ENCODE measurements around the gene PCDH9.
"Not testable (repeated sequence)": the region's sequence is repeated elsewhere in the genome, so short reads cannot be mapped to it uniquely, and the experiment has no call there.

The PCDH9 gene

GRCh38 chr13:66914155-66914554, 316.0 kb downstream of the PCDH9 start:
- no peaks in the 10 kb centered on the region for H3K4me1 ChIP-seq (ENCODE audit: control insufficient read depth, insufficient read depth, low read length)
- no peaks in the 10 kb centered on the region for H3K27me3 ChIP-seq (ENCODE audit: control insufficient read depth, insufficient read depth, low read length)
- no peak overlapping the region for H3K9ac ChIP-seq (ENCODE audit: low read depth, low read length)
- no peaks in the 10 kb centered on the region for H3K9me3 ChIP-seq (ENCODE audit: control insufficient read depth, insufficient read depth, low read length)
- no peak overlapping the region for H3K4me3 ChIP-seq (ENCODE audit: low read depth, low read length)
- H3K36me3 ChIP-seq (ENCODE audit: control insufficient read depth, insufficient read depth, low read length): no peaks in the 10 kb centered on the region

- H3K27me3 ChIP-seq (ENCODE audit: control insufficient read depth, insufficient read depth, low read length): no peaks in the 10 kb centered on the region
- no peaks in the 10 kb centered on the region for H3K36me3 ChIP-seq (ENCODE audit: control insufficient read depth, insufficient read depth, low read length)
- H3K4me1 ChIP-seq (ENCODE audit: control insufficient read depth, insufficient read depth, low read length): no peaks in the 10 kb centered on the region
- H3K4me3 ChIP-seq (ENCODE audit: low read depth, low read length): no peak overlapping the region
- no peak overlapping the region for H3K9ac ChIP-seq (ENCODE audit: low read depth, low read length)
- H3K9me3 ChIP-seq (ENCODE audit: control insufficient read depth, insufficient read depth, low read length): no peaks in the 10 kb centered on the region
These were observed 318.7 kb downstream of the PCDH9 start for GRCh38 chr13:66911411-66911939.

DNA sequence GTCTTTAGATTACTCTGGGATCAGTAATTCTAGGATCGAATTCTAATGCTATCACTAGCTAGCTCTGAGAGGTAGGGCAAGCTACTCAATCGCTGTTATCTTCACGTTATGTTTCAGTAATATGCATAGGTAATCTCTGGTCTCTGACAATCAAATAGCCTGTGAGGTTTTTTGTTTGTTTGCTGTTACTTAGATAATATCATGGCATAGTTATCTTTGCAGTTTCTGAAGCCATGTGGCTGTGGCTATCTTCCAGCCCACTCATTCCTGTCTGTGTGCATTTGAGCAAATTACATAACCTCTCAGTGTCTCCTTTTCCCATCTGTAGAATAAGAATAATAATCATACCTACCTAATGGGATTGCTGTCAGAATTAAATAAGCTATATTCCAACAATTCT, 330.2 kb downstream of the PCDH9 start:
- Histone ChIP-seq H3K36me3 (ENCODE audit: control insufficient read depth, insufficient read depth, low read length) (no peaks in the 10 kb centered on the region), H3K9ac (ENCODE audit: low read depth, low read length) (no peak overlapping the region), H3K27me3 (ENCODE audit: control insufficient read depth, insufficient read depth, low read length) (no peaks in the 10 kb centered on the region), H3K4me3 (ENCODE audit: low read depth, low read length) (no peak overlapping the region), H3K4me1 (ENCODE audit: control insufficient read depth, insufficient read depth, low read length) (no peaks in the 10 kb centered on the region), H3K9me3 (ENCODE audit: control insufficient read depth, insufficient read depth, low read length) (no peaks in the 10 kb centered on the region)

GRCh38 chr13:66896933-66897332, 333.2 kb downstream of the PCDH9 start:
- Histone ChIP-seq H3K27me3 (ENCODE audit: control insufficient read depth, insufficient read depth, low read length) (no peaks in the 10 kb centered on the region), H3K4me3 (ENCODE audit: low read depth, low read length) (no peak overlapping the region), H3K9ac (ENCODE audit: low read depth, low read length) (no peak overlapping the region), H3K4me1 (ENCODE audit: control insufficient read depth, insufficient read depth, low read length) (no peaks in the 10 kb centered on the region), H3K9me3 (ENCODE audit: control insufficient read depth, insufficient read depth, low read length) (no peaks in the 10 kb centered on the region), H3K36me3 (ENCODE audit: control insufficient read depth, insufficient read depth, low read length) (no peaks in the 10 kb centered on the region)

GRCh38 chr13:66895780-66896179, 334.4 kb downstream of the PCDH9 start:
- Histone ChIP-seq H3K4me3 (ENCODE audit: low read depth, low read length) (no peak overlapping the region), H3K4me1 (ENCODE audit: control insufficient read depth, insufficient read depth, low read length) (no peaks in the 10 kb centered on the region), H3K27me3 (ENCODE audit: control insufficient read depth, insufficient read depth, low read length) (no peaks in the 10 kb centered on the region), H3K9me3 (ENCODE audit: control insufficient read depth, insufficient read depth, low read length) (no peaks in the 10 kb centered on the region), H3K9ac (ENCODE audit: low read depth, low read length) (no peak overlapping the region), H3K36me3 (ENCODE audit: control insufficient read depth, insufficient read depth, low read length) (no peaks in the 10 kb centered on the region)

- Histone ChIP-seq H3K36me3 (ENCODE audit: control insufficient read depth, insufficient read depth, low read length) (no peaks in the 10 kb centered on the region), H3K9ac (ENCODE audit: low read depth, low read length) (no peak overlapping the region), H3K9me3 (ENCODE audit: control insufficient read depth, insufficient read depth, low read length) (no peaks in the 10 kb centered on the region), H3K4me3 (ENCODE audit: low read depth, low read length) (no peak overlapping the region), H3K27me3 (ENCODE audit: control insufficient read depth, insufficient read depth, low read length) (no peaks in the 10 kb centered on the region), H3K4me1 (ENCODE audit: control insufficient read depth, insufficient read depth, low read length) (no peaks in the 10 kb centered on the region)
These were observed 334.8 kb downstream of the PCDH9 start for GRCh38 chr13:66895320-66895719.

GRCh38 chr13:66888698-66889097, 341.4 kb downstream of the PCDH9 start:
- H3K36me3 ChIP-seq (ENCODE audit: control insufficient read depth, insufficient read depth, low read length): no peaks in the 10 kb centered on the region

DNA sequence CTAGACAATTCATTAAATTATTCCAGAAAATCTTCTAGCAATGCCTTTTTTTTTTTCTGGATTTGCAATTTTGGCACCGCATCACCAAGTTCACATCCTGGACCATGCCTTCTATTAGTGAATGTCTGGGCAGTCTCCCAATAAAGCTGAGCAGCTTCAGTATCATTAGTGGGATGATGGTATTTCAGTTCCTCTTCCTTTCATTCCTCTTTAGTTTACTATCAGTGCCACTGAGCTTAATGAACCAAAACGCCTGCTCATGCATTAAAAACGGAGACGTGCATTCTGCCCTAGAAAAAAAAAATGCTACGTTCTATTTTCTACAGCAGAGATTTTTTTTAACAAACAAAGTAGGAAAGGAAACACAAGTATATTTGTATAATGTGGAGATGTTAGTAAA, 343.0 kb downstream of the PCDH9 start:
- Histone ChIP-seq H3K4me1 (ENCODE audit: control insufficient read depth, insufficient read depth, low read length) (peaks cover 7% of the 10 kb centered on the region), H3K9ac (ENCODE audit: low read depth, low read length) (no peak overlapping the region), H3K27me3 (ENCODE audit: control insufficient read depth, insufficient read depth, low read length) (no peaks in the 10 kb centered on the region), H3K4me3 (ENCODE audit: low read depth, low read length) (no peak overlapping the region), H3K9me3 (ENCODE audit: control insufficient read depth, insufficient read depth, low read length) (no peaks in the 10 kb centered on the region), H3K36me3 (ENCODE audit: control insufficient read depth, insufficient read depth, low read length) (no peaks in the 10 kb centered on the region)

More at GRCh38 chr13:66888698-66889097, 341.4 kb downstream of the PCDH9 start:
- H3K9ac ChIP-seq (ENCODE audit: low read depth, low read length): no peak overlapping the region
- H3K4me1 ChIP-seq (ENCODE audit: control insufficient read depth, insufficient read depth, low read length): peaks cover 7% of the 10 kb centered on the region
- no peaks in the 10 kb centered on the region for H3K9me3 ChIP-seq (ENCODE audit: control insufficient read depth, insufficient read depth, low read length)
- H3K4me3 ChIP-seq (ENCODE audit: low read depth, low read length): no peak overlapping the region
- H3K27me3 ChIP-seq (ENCODE audit: control insufficient read depth, insufficient read depth, low read length): no peaks in the 10 kb centered on the region

DNA sequence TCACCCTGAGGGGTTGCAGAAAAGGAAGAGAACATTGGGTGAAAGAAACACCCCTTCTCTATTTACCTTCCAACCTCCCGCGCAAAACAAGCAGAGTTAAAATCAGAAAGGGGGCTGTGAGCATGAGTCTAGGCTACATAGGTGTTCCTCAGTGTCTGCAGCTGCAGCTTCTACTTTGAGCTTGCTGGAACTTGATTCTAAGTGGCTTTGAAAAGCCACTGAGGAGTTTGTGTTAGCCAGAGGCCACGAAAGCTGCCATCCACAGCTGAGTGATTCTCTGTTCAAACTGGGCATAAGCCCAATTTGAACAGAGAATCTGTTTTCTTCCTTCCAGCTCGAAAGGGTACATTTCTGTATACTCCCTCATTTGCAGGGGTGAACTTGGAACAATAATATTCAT, 343.9 kb downstream of the PCDH9 start:
- Histone ChIP-seq H3K9ac (ENCODE audit: low read depth, low read length) (peak overlapping the region; percentile 57), H3K9me3 (ENCODE audit: control insufficient read depth, insufficient read depth, low read length) (no peaks in the 10 kb centered on the region), H3K36me3 (ENCODE audit: control insufficient read depth, insufficient read depth, low read length) (no peaks in the 10 kb centered on the region), H3K4me3 (ENCODE audit: low read depth, low read length) (no peak overlapping the region), H3K4me1 (ENCODE audit: control insufficient read depth, insufficient read depth, low read length) (peaks cover 7% of the 10 kb centered on the region), H3K27me3 (ENCODE audit: control insufficient read depth, insufficient read depth, low read length) (no peaks in the 10 kb centered on the region)

DNA sequence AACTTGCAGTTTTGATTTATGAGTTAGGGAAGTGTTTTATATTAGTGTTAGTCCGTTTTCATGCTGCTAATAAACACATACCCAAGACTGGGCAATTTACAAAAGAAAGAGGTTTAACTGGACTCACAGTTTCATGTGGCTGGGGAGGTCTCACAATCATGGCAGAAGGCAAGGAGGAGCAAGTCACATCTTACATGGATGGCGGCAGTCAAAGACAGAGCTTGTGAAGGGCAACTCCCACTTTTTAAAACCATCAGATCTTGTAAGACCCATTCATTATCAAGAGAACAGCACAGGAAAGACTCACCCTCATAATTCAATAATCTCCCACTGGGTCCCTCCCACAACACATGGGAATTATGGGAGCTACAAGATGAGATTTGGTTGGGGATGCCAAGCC, 349.0 kb downstream of the PCDH9 start:
- not testable (repeated sequence) for H3K9ac ChIP-seq (ENCODE audit: low read depth, low read length); H3K27me3 ChIP-seq (ENCODE audit: control insufficient read depth, insufficient read depth, low read length)

DNA sequence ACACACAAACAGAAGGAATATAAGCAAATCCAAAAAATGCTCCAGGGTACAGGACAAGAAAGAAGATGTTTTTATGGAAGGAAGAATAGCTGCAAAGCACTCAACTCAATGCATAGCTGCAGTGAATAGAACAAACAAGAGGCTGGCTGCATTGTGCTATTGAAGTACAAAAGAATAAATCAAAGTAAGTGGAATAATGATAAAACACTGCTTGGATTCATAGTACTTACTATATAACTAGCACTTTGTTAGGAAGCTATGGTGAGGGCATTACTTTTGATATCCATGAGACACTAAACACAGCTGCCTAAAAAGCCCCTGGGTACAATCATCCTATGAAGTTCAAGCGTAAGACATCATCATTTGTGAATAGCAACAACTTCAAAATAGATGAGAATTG, 350.1 kb downstream of the PCDH9 start:
- Histone ChIP-seq H3K4me1 (ENCODE audit: control insufficient read depth, insufficient read depth, low read length) (no peaks in the 10 kb centered on the region), H3K4me3 (ENCODE audit: low read depth, low read length) (no peak overlapping the region), H3K27me3 (ENCODE audit: control insufficient read depth, insufficient read depth, low read length) (no peaks in the 10 kb centered on the region), H3K36me3 (ENCODE audit: control insufficient read depth, insufficient read depth, low read length) (no peaks in the 10 kb centered on the region), H3K9me3 (ENCODE audit: control insufficient read depth, insufficient read depth, low read length) (no peaks in the 10 kb centered on the region), H3K9ac (ENCODE audit: low read depth, low read length) (no peak overlapping the region)

More for the DNA sequence above, 349.0 kb downstream of the PCDH9 start:
- H3K36me3 ChIP-seq (ENCODE audit: control insufficient read depth, insufficient read depth, low read length); H3K4me3 ChIP-seq (ENCODE audit: low read depth, low read length); H3K4me1 ChIP-seq (ENCODE audit: control insufficient read depth, insufficient read depth, low read length); H3K9me3 ChIP-seq (ENCODE audit: control insufficient read depth, insufficient read depth, low read length): not testable (repeated sequence)

- no peaks in the 10 kb centered on the region for H3K4me1 ChIP-seq (ENCODE audit: control insufficient read depth, insufficient read depth, low read length)
- H3K27me3 ChIP-seq (ENCODE audit: control insufficient read depth, insufficient read depth, low read length): no peaks in the 10 kb centered on the region
- no peaks in the 10 kb centered on the region for H3K9me3 ChIP-seq (ENCODE audit: control insufficient read depth, insufficient read depth, low read length)
These were observed 354.9 kb downstream of the PCDH9 start for GRCh38 chr13:66875264-66875663.

More at GRCh38 chr13:66875264-66875663, 354.9 kb downstream of the PCDH9 start:
- Histone ChIP-seq H3K36me3 (ENCODE audit: control insufficient read depth, insufficient read depth, low read length) (no peaks in the 10 kb centered on the region), H3K9ac (ENCODE audit: low read depth, low read length) (no peak overlapping the region), H3K4me3 (ENCODE audit: low read depth, low read length) (no peak overlapping the region)
